HG02610 (cell line): ENCODE results near the gene AIF1.
"Not testable (repeated sequence)": the region's sequence is repeated elsewhere in the genome, so short reads cannot be mapped to it uniquely, and the experiment has no call there.

Source experiments
- ATAC-seq: cut with Tn5 transposase; IDR thresholded peaks from one replicate; pipeline ENCODE4 v1.9.1; 2021; ENCODE audit warnings: mild to moderate bottlenecking, moderate library complexity; ENCODE audit not compliant: unreplicated experiment

The AIF1 gene

GRCh38 chr6:31580438-31580740 lies 34.6 kb upstream of the AIF1 start:
- no peak for ATAC-seq

- ATAC-seq = peak; percentile 57
Observed at GRCh38 chr6:31580807-31581433, 34.1 kb upstream of the AIF1 start.

- ATAC-seq = no peak
Observed at GRCh38 chr6:31581434-31582229, 33.4 kb upstream of the AIF1 start.

GRCh38 chr6:31582230-31582643 lies 32.8 kb upstream of the AIF1 start, which contains the start of gene LTB:
Gene LTB (minus strand): TSS chr6:31582424. CDS start chr6:31582417, 7 bp downstream.
- no peak for ATAC-seq

GRCh38 chr6:31585491-31585890 lies 29.5 kb upstream of the AIF1 start:
- no peak for ATAC-seq

GRCh38 chr6:31586008-31586407 lies 29.0 kb upstream of the AIF1 start, which contains the start of gene LST1:
Gene LST1 (plus strand): TSS chr6:31586277. CDS start chr6:31587300, 1,023 bp downstream.
- ATAC-seq = no peak

- ATAC-seq = peak; percentile 34
Observed at GRCh38 chr6:31586599-31587281, 28.3 kb upstream of the AIF1 start.

- no peak for ATAC-seq
Observed at GRCh38 chr6:31587791-31588777, 26.9 kb upstream of the AIF1 start.

- no peak for ATAC-seq
Observed at GRCh38 chr6:31588871-31589650, 26.0 kb upstream of the AIF1 start.

- not testable (repeated sequence) for ATAC-seq
Observed at GRCh38 chr6:31590691-31591090, 24.3 kb upstream of the AIF1 start.

GRCh38 chr6:31592396-31592771 lies 22.6 kb upstream of the AIF1 start:
- no peak for ATAC-seq

GRCh38 chr6:31597006-31597405 lies 18.0 kb upstream of the AIF1 start:
- no peak for ATAC-seq

GRCh38 chr6:31607317-31607716 lies 7.7 kb upstream of the AIF1 start:
- ATAC-seq = no peak

GRCh38 chr6:31609519-31610406 lies 5.3 kb upstream of the AIF1 start:
- no peak for ATAC-seq

GRCh38 chr6:31610968-31611367 lies 4.1 kb upstream of the AIF1 start:
- ATAC-seq = no peak

- ATAC-seq = no peak
Observed at GRCh38 chr6:31614075-31614619, 887 bp upstream of the AIF1 start.

- no peak for ATAC-seq
Observed at GRCh38 chr6:31615748-31616147, 714 bp downstream of the AIF1 start.

- no peak for ATAC-seq
Observed at GRCh38 chr6:31617010-31617409, 2.0 kb downstream of the AIF1 start.
